Right lobe of liver (tissue), 4 donors: ENCODE results near the gene MYO1D.

ENCODE experiments used
- POLR2A ChIP-seq: fragments of 450-650 bp; IDR thresholded peaks from one replicate; pipeline ENCODE4 v1.6.1; 2017; ENCODE audit warnings: antibody characterized with exemption, mild to moderate bottlenecking
- TF ChIP-seq, protein P1 (sequence below), 4 donors: fragments of 200-600 bp in 3 of 4; fragments of 450-650 bp in 1 of 4; IDR thresholded peaks; one replicate each; pipeline versions ENCODE4 v1.5.1 to v1.8.0; 2016 to 2022; ENCODE audit warnings: antibody characterized with exemption in 4 of 4, mild to moderate bottlenecking in 2 of 4
- donor health status: DM: no; HTN: no; CAD: no.
- donor health status: DM: no; HTN: no; CAD: no.
- donor health status: DM: no; HTN: yes; CAD: no.

DNA sequence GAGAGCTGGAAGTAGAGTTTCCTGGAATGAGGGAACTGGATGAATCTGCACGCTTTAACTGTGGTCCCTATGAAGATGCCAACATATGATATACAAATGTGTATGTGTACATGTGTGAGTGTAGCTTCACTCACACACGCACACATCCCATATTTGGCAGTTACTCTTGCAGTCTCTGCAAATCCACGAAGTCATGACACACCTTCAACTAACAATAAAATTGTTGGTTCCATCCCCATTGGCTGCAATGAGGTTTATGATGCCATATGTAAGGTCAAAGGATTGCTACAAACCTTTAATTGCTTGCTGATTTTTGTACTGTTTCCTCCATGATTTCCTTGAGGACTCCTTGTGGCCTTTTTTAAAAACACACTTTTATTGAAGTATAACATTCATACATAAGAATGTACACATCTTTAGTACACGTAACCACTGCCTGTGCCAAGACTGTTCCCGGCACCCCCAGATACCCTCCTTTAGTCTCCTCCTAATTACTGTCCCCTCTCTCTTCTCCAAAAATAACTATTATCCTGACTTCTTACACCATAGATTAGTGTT lies 22.0 kb downstream of the MYO1D start:
- no peak for TF ChIP-seq POLR2A
- TF ChIP-seq, protein P1, sequence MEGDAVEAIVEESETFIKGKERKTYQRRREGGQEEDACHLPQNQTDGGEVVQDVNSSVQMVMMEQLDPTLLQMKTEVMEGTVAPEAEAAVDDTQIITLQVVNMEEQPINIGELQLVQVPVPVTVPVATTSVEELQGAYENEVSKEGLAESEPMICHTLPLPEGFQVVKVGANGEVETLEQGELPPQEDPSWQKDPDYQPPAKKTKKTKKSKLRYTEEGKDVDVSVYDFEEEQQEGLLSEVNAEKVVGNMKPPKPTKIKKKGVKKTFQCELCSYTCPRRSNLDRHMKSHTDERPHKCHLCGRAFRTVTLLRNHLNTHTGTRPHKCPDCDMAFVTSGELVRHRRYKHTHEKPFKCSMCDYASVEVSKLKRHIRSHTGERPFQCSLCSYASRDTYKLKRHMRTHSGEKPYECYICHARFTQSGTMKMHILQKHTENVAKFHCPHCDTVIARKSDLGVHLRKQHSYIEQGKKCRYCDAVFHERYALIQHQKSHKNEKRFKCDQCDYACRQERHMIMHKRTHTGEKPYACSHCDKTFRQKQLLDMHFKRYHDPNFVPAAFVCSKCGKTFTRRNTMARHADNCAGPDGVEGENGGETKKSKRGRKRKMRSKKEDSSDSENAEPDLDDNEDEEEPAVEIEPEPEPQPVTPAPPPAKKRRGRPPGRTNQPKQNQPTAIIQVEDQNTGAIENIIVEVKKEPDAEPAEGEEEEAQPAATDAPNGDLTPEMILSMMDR (IDR thresholded peaks at IDR 0.05): no peak
